ENCODE measurements around the gene STK17A. TPM values are rescaled to one million over a fixed set of nuclear protein-coding genes. Genes with fewer than 3 reads are reported as not detected.
"Not testable (repeated sequence)": the region's sequence is repeated elsewhere in the genome, so short reads cannot be mapped to it uniquely, and the experiment has no call there.

The STK17A gene
- total and polyA plus RNA-seq, 2 donors from 2014 or later: 12.8 to 15.5 TPM

DNA sequence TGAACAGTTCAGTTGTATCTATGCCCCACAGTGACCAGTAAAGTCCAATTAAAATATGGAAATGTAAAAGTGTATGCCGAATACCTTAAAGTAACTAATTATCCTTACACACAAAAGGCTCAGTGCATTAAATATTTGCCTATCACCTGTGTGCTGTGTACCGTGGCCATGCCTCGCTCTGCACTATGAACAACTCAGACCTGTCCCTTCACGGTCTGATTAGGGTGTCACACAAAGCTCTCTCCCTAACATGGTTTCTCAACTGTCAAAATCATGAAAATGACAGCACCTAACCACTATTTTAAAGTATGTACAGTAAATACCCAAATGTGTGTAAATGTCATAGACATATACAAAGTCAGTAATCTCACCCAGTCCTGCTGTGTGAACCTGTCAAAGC lies 43.1 kb downstream of the STK17A start:
- intact Hi-C loops (cut with DNase I): no loop called here
- FAIRE-seq: no peak
- no peak overlapping the region for H3K4me3 ChIP-seq (ENCODE audit: low read length in 3 of 3)
- DNase-seq: no peak
- H3K9me3 ChIP-seq (ENCODE audit: control insufficient read depth in 2 of 3, insufficient read depth in 1 of 3, low read length in 3 of 3): no peaks in the 10 kb centered on the region
- H3K36me3 ChIP-seq (ENCODE audit: control insufficient read depth in 2 of 3, insufficient read depth in 3 of 3, low read length in 3 of 3): peaks cover 0 to 16% (median 0%) of the 10 kb centered on the region in 3 donors
- no peaks in the 10 kb centered on the region for H3K4me1 ChIP-seq (ENCODE audit: control insufficient read depth in 2 of 3, insufficient read depth in 2 of 3, low read depth in 1 of 3, low read length in 3 of 3)
- H3K27ac ChIP-seq (ENCODE audit: low read depth in 2 of 2, low read length in 2 of 2): no peak overlapping the region
- H3K9ac ChIP-seq (ENCODE audit: low read length in 3 of 3): no peak overlapping the region
- TF ChIP-seq, protein P1, sequence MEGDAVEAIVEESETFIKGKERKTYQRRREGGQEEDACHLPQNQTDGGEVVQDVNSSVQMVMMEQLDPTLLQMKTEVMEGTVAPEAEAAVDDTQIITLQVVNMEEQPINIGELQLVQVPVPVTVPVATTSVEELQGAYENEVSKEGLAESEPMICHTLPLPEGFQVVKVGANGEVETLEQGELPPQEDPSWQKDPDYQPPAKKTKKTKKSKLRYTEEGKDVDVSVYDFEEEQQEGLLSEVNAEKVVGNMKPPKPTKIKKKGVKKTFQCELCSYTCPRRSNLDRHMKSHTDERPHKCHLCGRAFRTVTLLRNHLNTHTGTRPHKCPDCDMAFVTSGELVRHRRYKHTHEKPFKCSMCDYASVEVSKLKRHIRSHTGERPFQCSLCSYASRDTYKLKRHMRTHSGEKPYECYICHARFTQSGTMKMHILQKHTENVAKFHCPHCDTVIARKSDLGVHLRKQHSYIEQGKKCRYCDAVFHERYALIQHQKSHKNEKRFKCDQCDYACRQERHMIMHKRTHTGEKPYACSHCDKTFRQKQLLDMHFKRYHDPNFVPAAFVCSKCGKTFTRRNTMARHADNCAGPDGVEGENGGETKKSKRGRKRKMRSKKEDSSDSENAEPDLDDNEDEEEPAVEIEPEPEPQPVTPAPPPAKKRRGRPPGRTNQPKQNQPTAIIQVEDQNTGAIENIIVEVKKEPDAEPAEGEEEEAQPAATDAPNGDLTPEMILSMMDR (IDR thresholded peaks at IDR 0.05; ENCODE audit: borderline replicate concordance, extremely low read depth, insufficient read depth): no peak
- H3K27me3 ChIP-seq (ENCODE audit: control insufficient read depth, insufficient read depth, low read length): no peaks in the 10 kb centered on the region

- no peak for DNase-seq
- Histone ChIP-seq H3K4me3 (ENCODE audit: low read length in 3 of 3) (no peak overlapping the region), H3K9me3 (ENCODE audit: control insufficient read depth in 2 of 3, insufficient read depth in 1 of 3, low read length in 3 of 3) (no peaks in the 10 kb centered on the region), H3K9ac (ENCODE audit: low read length in 3 of 3) (no peak overlapping the region), H3K27me3 (ENCODE audit: control insufficient read depth, insufficient read depth, low read length) (no peaks in the 10 kb centered on the region), H3K36me3 (ENCODE audit: control insufficient read depth in 2 of 3, insufficient read depth in 3 of 3, low read length in 3 of 3) (peaks cover 0 to 16% (median 0%) of the 10 kb centered on the region in 3 donors), H3K4me1 (ENCODE audit: control insufficient read depth in 2 of 3, insufficient read depth in 2 of 3, low read depth in 1 of 3, low read length in 3 of 3) (no peaks in the 10 kb centered on the region), H3K27ac (ENCODE audit: low read depth in 2 of 2, low read length in 2 of 2) (no peak overlapping the region)
- intact Hi-C loops (cut with DNase I): no loop called here
- FAIRE-seq: no peak
- TF ChIP-seq, protein P1 (IDR thresholded peaks at IDR 0.05; ENCODE audit: borderline replicate concordance, extremely low read depth, insufficient read depth): no peak
Observed at GRCh38 chr7:43626695-43627094, 43.8 kb downstream of the STK17A start.

- H3K27me3 ChIP-seq (ENCODE audit: control insufficient read depth, insufficient read depth, low read length); H3K9ac ChIP-seq (ENCODE audit: low read length in 3 of 3); H3K4me1 ChIP-seq (ENCODE audit: control insufficient read depth in 2 of 3, insufficient read depth in 2 of 3, low read depth in 1 of 3, low read length in 3 of 3); H3K9me3 ChIP-seq (ENCODE audit: control insufficient read depth in 2 of 3, insufficient read depth in 1 of 3, low read length in 3 of 3); intact Hi-C loops (cut with DNase I); DNase-seq; H3K4me3 ChIP-seq (ENCODE audit: low read length in 3 of 3); H3K27ac ChIP-seq (ENCODE audit: low read depth in 2 of 2, low read length in 2 of 2); FAIRE-seq: not testable (repeated sequence)
- H3K36me3 ChIP-seq (ENCODE audit: control insufficient read depth in 2 of 3, insufficient read depth in 3 of 3, low read length in 3 of 3): peaks cover 0 to 20% (median 0%) of the 10 kb centered on the region in 3 donors
Observed at GRCh38 chr7:43627798-43628197, 44.9 kb downstream of the STK17A start.

DNA sequence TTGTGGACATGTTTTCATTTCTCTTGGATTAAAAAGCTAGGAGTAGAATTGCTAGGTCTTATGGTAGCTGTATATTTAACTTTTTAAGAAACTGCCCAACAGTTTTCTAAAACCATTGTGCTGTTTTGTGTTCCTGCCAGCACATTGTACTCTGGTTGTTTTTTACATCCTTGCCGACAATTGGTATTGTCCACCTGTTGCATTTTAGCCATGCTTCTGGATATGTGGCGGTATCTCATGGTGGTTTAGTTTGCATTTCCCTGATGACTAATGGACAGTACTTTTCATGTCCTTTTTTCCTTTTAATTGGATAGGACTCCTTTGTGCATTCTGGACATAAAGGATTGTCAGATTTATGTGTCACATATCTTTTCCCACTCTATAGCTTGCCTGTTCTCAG lies 45.5 kb downstream of the STK17A start:
- H3K27ac ChIP-seq (ENCODE audit: low read depth in 2 of 2, low read length in 2 of 2): no peak overlapping the region
- TF ChIP-seq, protein P1 (IDR thresholded peaks at IDR 0.05; ENCODE audit: borderline replicate concordance, extremely low read depth, insufficient read depth): no peak
- FAIRE-seq (no peak), DNase-seq (no peak)
- H3K4me3 ChIP-seq (ENCODE audit: low read length in 3 of 3): no peak overlapping the region
- intact Hi-C loops (cut with DNase I): no loop called here
- no peaks in the 10 kb centered on the region for H3K4me1 ChIP-seq (ENCODE audit: control insufficient read depth in 2 of 3, insufficient read depth in 2 of 3, low read depth in 1 of 3, low read length in 3 of 3)
- H3K9ac ChIP-seq (ENCODE audit: low read length in 3 of 3): no peak overlapping the region
- H3K36me3 ChIP-seq (ENCODE audit: control insufficient read depth in 2 of 3, insufficient read depth in 3 of 3, low read length in 3 of 3): peaks cover 0 to 20% (median 0%) of the 10 kb centered on the region in 3 donors
- no peaks in the 10 kb centered on the region for H3K9me3 ChIP-seq (ENCODE audit: control insufficient read depth in 2 of 3, insufficient read depth in 1 of 3, low read length in 3 of 3)
- no peaks in the 10 kb centered on the region for H3K27me3 ChIP-seq (ENCODE audit: control insufficient read depth, insufficient read depth, low read length)
